Astrocyte of the cerebellum (primary cell): ENCODE results near the gene THBS1.

ENCODE experiments used
- DNase-seq: peaks from one replicate; pipeline ENCODE4 v3.0.0-alpha.2; 2011; ENCODE audit warnings: low read depth
- H3K4me3 ChIP-seq: 2 replicates; pipeline ENCODE4 v1.5.1; 2011; ENCODE audit warnings: mild to moderate bottlenecking, low read depth, low read length, moderate library complexity
- in situ Hi-C: cut with HindIII; loops from 2 replicates; pipeline ENCODE4 v1.10.0; 2017; ENCODE audit warnings: low sequenced_read_pairs
- TF ChIP-seq, protein P1 (sequence below): IDR thresholded peaks from 2 replicates; pipeline ENCODE4 v1.5.1; 2012; ENCODE audit warnings: low read length, low read depth, moderate library complexity, mild to moderate bottlenecking; ENCODE audit errors: missing control alignments

Gene THBS1

DNA sequence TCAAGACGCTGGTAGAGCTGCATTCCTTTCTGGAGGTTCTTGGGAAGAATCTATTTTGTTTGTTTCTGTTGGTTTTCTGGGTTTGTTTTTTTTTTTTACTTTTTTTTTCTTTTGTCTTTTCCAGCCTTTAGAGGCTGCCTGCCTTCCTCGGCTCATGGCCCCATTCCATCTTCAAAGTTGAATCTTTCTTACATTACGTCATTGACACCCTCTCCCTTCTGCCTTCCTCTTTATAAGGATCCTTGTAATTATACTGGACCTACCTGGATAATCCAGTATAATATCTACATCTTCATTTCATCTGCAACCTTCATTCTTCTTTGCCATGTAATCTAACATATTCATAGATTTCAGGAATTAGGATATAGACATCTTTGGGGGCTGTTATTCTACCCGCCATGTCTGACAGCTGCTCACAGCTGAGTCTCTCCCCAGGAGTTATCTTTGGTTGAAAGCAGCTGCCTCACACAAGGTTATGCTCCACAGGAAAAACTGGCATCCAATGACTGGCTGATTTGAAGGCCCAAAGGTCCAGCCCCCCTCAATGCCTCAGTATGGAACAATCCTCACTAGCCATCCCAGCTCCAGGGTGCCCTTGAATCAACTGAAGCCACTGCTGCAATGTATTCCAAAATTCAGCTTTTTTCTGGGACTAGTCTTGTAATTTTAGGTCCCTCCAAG is 38.4 kb upstream of the THBS1 start:
- in situ Hi-C loops = no loop called here
- TF ChIP-seq, protein P1, sequence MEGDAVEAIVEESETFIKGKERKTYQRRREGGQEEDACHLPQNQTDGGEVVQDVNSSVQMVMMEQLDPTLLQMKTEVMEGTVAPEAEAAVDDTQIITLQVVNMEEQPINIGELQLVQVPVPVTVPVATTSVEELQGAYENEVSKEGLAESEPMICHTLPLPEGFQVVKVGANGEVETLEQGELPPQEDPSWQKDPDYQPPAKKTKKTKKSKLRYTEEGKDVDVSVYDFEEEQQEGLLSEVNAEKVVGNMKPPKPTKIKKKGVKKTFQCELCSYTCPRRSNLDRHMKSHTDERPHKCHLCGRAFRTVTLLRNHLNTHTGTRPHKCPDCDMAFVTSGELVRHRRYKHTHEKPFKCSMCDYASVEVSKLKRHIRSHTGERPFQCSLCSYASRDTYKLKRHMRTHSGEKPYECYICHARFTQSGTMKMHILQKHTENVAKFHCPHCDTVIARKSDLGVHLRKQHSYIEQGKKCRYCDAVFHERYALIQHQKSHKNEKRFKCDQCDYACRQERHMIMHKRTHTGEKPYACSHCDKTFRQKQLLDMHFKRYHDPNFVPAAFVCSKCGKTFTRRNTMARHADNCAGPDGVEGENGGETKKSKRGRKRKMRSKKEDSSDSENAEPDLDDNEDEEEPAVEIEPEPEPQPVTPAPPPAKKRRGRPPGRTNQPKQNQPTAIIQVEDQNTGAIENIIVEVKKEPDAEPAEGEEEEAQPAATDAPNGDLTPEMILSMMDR = no peak
- no peak overlapping the region for H3K4me3 ChIP-seq
- no peak for DNase-seq

DNA sequence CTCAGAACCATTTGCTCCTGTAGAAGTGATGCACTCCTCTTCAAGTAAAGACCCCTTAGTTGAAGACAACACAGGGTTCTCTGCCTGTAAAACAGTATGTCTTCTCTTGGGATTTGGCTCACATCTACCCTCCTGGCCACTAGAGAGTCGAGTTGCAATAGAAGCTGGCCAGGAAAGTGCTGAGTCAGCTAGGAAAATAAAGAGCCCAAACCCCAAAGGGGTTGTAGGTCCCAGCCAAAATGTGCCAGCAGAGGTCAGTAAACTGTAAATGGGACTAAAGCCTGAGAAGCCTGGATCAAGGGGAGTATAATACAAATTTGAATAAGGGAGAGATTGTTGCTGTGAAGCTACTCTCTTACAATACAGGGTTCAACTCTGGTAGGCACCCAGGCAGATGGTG is 37.2 kb upstream of the THBS1 start:
- no peak for DNase-seq
- in situ Hi-C loops = no loop called here
- TF ChIP-seq, protein P1 = no peak
- no peak overlapping the region for H3K4me3 ChIP-seq

DNA sequence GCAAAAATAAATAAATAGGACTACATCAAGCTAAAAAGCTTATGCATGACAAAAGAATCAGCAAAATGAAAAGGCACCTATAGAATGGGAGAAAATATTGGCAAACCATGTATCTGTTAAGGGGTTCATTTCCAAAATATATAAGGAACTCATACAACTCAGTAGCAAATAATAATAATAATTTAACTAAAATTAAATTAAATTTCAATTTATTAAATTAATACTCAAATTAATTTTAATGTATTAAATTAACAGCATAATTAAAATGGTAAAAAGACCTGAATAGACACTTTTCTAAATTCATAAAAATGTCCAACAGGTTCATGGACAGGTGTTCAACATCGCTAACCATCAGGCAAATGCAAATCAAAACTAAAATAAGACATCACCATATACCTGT is 34.0 kb upstream of the THBS1 start:
- in situ Hi-C loops = no loop called here
- no peak overlapping the region for H3K4me3 ChIP-seq
- TF ChIP-seq, protein P1 = no peak
- no peak for DNase-seq

DNA sequence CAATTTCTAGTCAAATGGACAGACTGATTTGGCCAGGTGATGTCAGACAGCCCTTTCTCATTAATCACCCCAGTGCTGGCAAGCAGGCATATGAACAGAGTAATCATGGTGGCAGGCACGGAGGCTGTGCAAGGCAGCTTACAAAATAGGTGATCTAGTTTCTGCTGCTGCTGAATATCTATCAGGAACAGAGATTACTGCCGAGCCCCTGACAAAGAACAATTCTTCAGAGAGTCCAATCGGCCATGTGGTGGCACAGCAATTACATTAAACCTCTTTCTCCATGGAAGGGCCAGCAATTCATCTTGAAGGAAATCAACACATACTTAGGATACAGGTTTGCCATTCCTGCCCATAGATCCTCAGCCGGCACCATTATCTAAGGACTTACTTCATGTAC is 32.3 kb upstream of the THBS1 start:
- no peak overlapping the region for H3K4me3 ChIP-seq
- TF ChIP-seq, protein P1 = no peak
- in situ Hi-C loops = no loop called here
- DNase-seq = no peak

DNA sequence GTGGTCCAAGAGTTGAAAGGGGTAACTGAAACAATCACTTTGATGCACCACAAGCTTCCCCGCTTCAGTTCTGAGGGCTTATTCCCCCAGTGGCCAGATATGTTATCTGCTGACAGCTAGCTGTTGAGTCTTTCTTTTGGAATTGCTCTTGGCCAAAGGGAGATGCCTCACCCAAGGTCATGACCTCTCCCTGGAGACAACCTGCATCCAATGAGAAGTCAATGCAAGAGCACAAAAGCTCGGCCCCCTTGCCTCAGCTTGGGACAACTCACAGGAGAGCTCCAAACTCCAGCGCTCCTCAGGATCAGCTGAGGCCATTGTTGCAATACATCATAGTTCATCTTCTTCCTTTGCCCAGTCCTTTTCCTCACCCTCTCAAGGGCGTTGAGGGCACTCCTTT is 31.0 kb upstream of the THBS1 start:
- DNase-seq = no peak
- in situ Hi-C loops = no loop called here
- TF ChIP-seq, protein P1 = no peak
- no peak overlapping the region for H3K4me3 ChIP-seq

DNA sequence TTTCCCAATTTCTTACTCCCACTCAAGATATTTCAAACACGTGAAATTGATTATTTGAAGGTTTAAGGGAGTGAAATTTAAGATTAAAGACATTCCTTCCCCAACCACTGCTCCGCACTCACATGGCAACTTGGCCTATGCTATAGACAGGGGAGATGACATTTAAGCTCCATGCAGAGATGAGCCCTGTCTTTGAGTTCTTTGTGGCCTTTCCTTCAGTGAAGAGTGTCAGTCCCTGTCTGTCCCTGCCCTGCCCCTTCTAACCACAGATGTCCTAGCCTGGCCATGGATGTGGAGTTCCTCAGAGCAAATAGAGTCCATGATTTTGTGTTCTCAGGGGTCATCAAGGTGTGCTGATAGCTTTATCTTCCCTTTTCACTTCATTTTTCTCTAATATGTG is 29.4 kb upstream of the THBS1 start:
- H3K4me3 ChIP-seq = no peak overlapping the region
- DNase-seq = no peak
- in situ Hi-C loops = no loop called here
- TF ChIP-seq, protein P1 = no peak
